SK-N-MC (cell line): ENCODE data around the gene DYRK4.

Source experiments
- EZH2 ChIP-seq: fragments of 200-600 bp; sonication (generic); IDR thresholded peaks from one replicate; pipeline ENCODE4 v1.6.1; 2017; ENCODE audit warnings: antibody characterized with exemption
- FOXP2 ChIP-seq: optimal IDR thresholded peaks from 2 replicates; pipeline ENCODE3; 2011; ENCODE audit warnings: mild to moderate bottlenecking, moderate library complexity; ENCODE audit not compliant: insufficient read depth; ENCODE audit errors: extremely low read length, control extremely low read depth
- POLR2AphosphoS5 ChIP-seq: IDR thresholded peaks from 2 replicates; pipeline ENCODE4 v1.6.1; 2012; ENCODE audit warnings: mild to moderate bottlenecking, low read depth, low read length, borderline replicate concordance

DNA sequence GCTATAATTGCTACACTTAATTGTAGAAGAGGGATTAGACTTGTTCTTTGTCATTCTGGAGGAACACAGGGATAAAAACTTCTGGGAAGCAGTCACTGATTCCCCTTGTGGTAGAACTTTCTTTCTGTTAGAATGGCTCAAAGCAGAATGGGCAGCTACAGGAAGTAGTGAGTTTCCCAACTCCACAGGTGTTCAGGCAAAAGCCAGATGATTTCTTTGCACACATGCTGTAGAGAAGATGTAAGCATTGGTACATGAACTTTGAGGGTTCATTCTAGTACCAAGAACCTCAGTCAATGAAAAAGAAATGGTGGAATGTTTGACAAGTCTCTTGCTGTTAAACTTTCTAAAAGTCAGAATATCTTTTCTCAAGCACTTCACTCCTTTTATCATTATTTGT is 91.2 kb downstream of the DYRK4 start:
- TF ChIP-seq POLR2AphosphoS5 (no peak), EZH2 (no peak), FOXP2 (no peak)
